ENCODE data around the gene TMUB1. TPM values are rescaled to one million over a fixed set of nuclear protein-coding genes. Genes with fewer than 3 reads are reported as not detected.

The TMUB1 gene
- polyA plus RNA-seq, 2 of the 4 experiments (the other 2 are of a cell fraction): 14.0 to 37.7 TPM

DNA sequence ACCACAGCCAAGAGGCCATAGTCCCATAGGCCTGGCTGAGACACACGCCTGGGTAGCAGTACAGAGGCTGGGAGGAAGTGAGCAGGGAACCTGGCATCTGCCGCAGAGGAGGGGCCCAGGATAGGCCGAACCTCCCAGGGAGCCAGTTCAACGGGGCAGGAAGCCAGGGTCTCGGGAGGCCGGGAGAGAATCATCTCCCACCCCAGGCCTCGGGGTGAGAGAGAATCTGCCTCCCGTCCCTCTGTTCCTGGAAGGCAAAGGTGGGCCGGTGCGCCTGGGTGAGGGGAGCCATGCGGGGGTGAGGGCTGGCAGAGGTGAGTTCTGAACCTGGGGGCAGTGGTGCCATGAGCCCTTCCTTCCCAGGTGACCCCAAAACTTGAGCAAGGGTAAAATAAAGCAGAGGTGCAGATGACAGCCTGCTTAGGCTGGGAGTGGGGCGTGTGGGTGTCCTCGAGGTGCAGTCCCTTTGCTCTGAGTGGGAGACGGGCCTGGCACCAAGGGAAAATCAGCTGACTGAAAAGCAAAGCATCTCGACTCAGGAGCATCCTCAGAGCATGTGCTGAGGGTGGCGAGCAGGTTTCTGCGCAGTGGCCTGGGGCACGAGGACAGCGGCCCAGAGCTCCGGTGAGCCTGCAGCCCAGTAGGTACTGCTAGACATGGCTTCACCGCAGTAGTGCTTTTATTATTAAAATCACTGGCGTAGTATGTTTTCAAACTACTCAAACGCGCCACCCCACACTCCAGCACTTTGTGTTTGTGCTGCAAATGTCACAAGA is 18.5 kb upstream of the TMUB1 start:
- H3K27ac ChIP-seq: no peak overlapping the region
- FAIRE-seq (no peak), ATAC-seq (no peak; a peak in 2 of 6 replicates), DNase-seq (ENCODE audit: low read depth in 1 of 2, low spot score in 1 of 2) (no peak)
- no peak overlapping the region for H3K4me3 ChIP-seq
- no peak overlapping the region for H3K4me2 ChIP-seq
- WGBS (ENCODE audit: missing lambda C conversion rate): 91% methylated on average over 24 of the region's 24 CpGs
- no peaks in the 10 kb centered on the region for H3K4me1 ChIP-seq
- ChIA-PET POLR2A (no interaction called here), CTCF (interaction anchor here (0.6 to 14.7 kb wide), 6 partner anchors 10 to 1421 kb away, joined by 3 to 412 read pairs (median 6); partner anchors contain the start of genes AGAP3, FASTK and TMUB1)
- TF ChIP-seq RNF2 (IDR thresholded peaks at IDR 0.05; ENCODE audit: borderline replicate concordance, low read depth): no peak
- TF ChIP-seq RARB (CRISPR knock-in tag; IDR thresholded peaks at IDR 0.05): no peak
- no peak for TF ChIP-seq RCOR1 (IDR thresholded peaks at IDR 0.05; ENCODE audit: low read depth, low read length)
- no peak for TF ChIP-seq CTCF (IDR thresholded peaks at IDR 0.05)
- no peak for TF ChIP-seq KDM1A (IDR thresholded peaks at IDR 0.05; ENCODE audit: low read depth)
- no peak for TF ChIP-seq EHF (CRISPR knock-in tag; IDR thresholded peaks at IDR 0.05)
- TF ChIP-seq CBX8 (IDR thresholded peaks at IDR 0.05): no peak
- TF ChIP-seq JUN (IDR thresholded peaks at IDR 0.05): no peak
- no peak for TF ChIP-seq FOSL2 (IDR thresholded peaks at IDR 0.05)
- TF ChIP-seq FOSL2 (CRISPR knock-in tag; IDR thresholded peaks at IDR 0.05): no peak
- no peak for TF ChIP-seq MAZ (IDR thresholded peaks at IDR 0.05; ENCODE audit: borderline replicate concordance, low read depth, low read length)
- TF ChIP-seq RAD21 (conservative IDR thresholded peaks at IDR 0.05 in 1 of 2, IDR thresholded peaks at IDR 0.05 in 1 of 2): no peak
- TF ChIP-seq HOXA7 (CRISPR knock-in tag; IDR thresholded peaks at IDR 0.05): no peak
- TF ChIP-seq CHD2 (IDR thresholded peaks at IDR 0.05; ENCODE audit: low read length, partially characterized antibody): no peak
- TF ChIP-seq ZSCAN20 (CRISPR knock-in tag; IDR thresholded peaks at IDR 0.05): no peak
- no peaks in the 10 kb centered on the region for H3K9me3 ChIP-seq

DNA sequence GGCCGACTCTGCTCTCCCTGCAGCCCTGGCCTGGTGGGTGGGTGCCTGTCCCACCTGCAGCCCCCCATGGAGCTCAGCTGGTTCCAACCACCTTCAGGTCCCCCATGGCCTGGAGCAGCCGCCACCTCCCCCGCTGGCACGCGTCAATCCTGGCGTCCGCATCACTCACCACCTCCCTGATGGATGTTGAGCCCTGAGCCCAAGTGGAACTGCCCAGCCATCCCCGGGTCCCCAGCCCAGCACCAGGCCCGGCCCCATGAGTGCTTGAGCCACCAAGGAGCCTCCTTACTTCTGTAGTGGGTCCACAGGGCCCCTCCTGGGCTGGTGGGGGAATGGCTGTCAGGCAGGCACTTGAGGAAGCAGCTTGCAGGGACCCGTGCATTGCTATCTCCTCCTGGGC is 17.6 kb upstream of the TMUB1 start:
- Histone ChIP-seq H3K4me2 (no peak overlapping the region), H3K4me3 (no peak overlapping the region), H3K4me1 (peaks cover 3% of the 10 kb centered on the region; the same call in 1 of the 3 replicates), H3K9me3 (no peaks in the 10 kb centered on the region), H3K27ac (no peak overlapping the region)
- DNase-seq (ENCODE audit: low read depth in 1 of 2, low spot score in 1 of 2) (no peak), FAIRE-seq (no peak), ATAC-seq (no peak)
- CTCF ChIA-PET: interaction anchor here (1.1 to 14.7 kb wide), 4 partner anchors 10 to 89 kb away, joined by 3 to 412 read pairs (median 14); partner anchors contain the start of genes AGAP3, FASTK and TMUB1
- POLR2A ChIA-PET: no interaction called here
- 95% methylated on average over 7 of the region's 10 CpGs for WGBS (ENCODE audit: missing lambda C conversion rate)
- TF ChIP-seq BHLHE40 (IDR thresholded peaks at IDR 0.05; ENCODE audit: low read depth, low read length): no peak
- no peak for TF ChIP-seq NR3C1 (IDR thresholded peaks at IDR 0.05)
- TF ChIP-seq EHF (CRISPR knock-in tag; IDR thresholded peaks at IDR 0.05): no peak
- TF ChIP-seq HOXB13 (CRISPR knock-in tag; IDR thresholded peaks at IDR 0.05; ENCODE audit: low read depth): no peak
- TF ChIP-seq GATA3 (IDR thresholded peaks at IDR 0.05; ENCODE audit: borderline replicate concordance): no peak
- TF ChIP-seq HOXB5 (CRISPR knock-in tag; IDR thresholded peaks at IDR 0.05): no peak
- no peak for TF ChIP-seq TFCP2L1 (CRISPR knock-in tag; IDR thresholded peaks at IDR 0.05)
- TF ChIP-seq SREBF2 (IDR thresholded peaks at IDR 0.05): no peak
- no peak for TF ChIP-seq EP300 (IDR thresholded peaks at IDR 0.05)
- no peak for TF ChIP-seq CTCF (IDR thresholded peaks at IDR 0.05)
- no peak for TF ChIP-seq MAZ (IDR thresholded peaks at IDR 0.05; ENCODE audit: borderline replicate concordance, low read depth, low read length)
- TF ChIP-seq, protein P1, sequence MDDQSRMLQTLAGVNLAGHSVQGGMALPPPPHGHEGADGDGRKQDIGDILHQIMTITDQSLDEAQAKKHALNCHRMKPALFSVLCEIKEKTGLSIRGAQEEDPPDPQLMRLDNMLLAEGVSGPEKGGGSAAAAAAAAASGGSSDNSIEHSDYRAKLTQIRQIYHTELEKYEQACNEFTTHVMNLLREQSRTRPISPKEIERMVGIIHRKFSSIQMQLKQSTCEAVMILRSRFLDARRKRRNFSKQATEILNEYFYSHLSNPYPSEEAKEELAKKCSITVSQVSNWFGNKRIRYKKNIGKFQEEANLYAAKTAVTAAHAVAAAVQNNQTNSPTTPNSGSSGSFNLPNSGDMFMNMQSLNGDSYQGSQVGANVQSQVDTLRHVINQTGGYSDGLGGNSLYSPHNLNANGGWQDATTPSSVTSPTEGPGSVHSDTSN (IDR thresholded peaks at IDR 0.05): no peak
- no peak for TF ChIP-seq RCOR1 (IDR thresholded peaks at IDR 0.05; ENCODE audit: low read depth, low read length)
